Epidermal melanocyte (primary cell): ENCODE data around the gene RUNX2.
A peak's percentile ranks its signal among the peaks of the same experiment; 100 is the strongest.
"Not testable (repeated sequence)": the region's sequence is repeated elsewhere in the genome, so short reads cannot be mapped to it uniquely, and the experiment has no call there.

Experiments
- DNase-seq: peaks from one replicate; pipeline ENCODE4 v3.0.0; 2011; ENCODE audit warnings: low spot score; ENCODE audit not compliant: insufficient read length

Gene RUNX2

DNA sequence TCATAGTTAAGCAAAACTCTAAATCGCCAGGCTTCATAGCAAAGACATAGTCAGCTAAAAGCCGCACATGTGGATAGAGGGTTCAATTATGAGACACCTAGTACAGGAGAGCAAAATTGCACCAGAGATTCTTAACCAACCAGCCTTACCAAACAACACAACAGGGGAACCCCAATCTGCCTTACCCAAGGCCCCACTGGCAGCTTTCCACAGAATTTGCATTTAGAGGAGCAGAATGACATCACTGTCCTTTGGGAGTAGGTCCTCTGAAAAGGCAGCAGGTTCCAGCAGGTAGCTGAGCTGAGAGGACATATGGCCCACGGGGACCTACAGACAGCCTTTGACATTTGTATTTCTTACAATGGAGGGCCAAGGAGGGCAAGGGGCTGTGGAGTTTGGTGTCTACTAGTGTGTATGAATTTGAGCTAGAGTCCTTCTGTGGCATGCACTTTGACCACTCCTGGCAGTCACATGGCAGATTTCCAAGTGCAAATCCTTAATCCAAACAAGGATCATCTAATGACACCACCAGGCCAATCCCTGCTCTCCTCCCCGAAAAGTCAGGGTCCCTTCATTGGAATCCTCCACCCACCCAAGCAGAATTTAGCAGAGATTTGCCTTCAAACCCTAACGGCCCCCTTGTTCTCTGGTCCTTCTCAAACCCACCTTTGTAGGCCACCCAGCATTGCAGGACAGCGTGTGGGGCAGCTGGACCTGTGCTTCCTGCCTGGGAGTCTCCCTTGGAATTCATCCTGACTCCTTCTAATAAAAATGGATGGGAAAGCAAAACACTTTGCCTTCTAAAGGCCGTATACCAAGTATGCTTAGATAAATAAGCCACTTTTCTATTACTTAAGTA is 220.8 kb downstream of the RUNX2 start:
- DNase-seq = no peak

DNA sequence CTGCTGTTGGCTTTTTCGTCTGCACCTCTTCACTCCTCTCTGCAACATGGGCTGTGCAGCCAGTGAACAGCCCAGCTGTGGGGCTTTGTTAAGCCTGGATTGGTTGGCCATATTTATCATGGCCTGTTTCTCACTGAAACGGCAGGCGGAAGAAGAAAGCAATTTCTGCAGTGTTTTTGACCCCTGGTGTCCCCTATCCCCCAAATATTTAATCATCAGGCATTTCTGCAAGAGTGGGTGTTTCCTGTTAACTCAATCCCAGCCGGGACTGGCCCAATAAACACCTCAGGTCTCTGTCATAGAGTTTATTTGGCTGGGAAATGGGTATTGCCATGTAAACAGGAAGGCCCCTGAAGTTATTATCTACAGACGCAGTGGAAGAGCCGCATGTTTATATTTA is 224.4 kb downstream of the RUNX2 start:
- DNase-seq = no peak

DNA sequence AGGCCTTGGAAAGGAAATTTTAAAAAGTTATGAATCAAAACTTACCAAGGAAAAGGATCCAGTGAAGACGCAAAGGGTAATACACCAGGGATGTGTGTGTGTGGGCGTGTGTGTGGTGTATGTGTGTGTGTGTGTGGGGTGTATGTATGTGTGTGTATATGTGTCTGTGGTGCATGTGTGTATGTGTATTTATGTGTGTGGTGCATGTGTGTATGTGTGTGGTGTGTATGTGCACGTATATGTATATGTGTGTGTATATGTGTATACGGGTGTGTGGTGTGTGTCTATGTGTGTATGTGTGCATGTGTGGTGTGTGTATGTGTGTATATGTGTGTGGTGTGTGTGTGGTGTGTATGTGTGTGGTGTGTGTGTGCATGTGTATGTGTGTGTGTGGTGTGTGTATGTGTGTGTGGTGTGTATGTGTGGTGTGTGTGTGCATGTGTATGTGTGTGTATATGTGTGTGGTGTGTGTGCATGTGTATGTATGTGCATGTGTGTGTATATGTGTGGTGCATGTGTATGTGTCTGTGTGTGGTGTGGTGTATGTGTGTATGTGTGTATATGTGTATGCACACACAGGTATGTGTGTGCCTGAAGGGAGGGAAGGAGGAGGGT is 225.7 kb downstream of the RUNX2 start:
- no peak for DNase-seq

DNA sequence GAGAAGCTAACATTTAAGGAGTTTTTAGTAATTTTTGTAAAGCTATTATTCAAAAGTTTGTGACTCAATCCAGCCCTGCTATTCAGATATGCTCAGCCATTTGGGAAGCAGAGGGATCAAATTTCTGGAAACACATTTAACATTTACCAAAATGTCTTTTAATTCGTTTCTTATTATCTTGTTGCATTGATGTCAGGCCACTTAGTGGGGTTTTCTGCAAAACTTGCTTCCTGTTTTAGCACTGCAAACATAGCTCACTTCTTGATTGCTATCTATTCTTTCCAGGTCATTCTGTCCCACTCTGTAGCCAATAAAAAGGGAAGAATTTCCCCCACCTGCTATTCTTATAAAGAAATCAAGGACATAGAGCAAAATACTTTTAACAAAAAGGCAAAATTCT is 226.5 kb downstream of the RUNX2 start:
- DNase-seq = no peak

DNA sequence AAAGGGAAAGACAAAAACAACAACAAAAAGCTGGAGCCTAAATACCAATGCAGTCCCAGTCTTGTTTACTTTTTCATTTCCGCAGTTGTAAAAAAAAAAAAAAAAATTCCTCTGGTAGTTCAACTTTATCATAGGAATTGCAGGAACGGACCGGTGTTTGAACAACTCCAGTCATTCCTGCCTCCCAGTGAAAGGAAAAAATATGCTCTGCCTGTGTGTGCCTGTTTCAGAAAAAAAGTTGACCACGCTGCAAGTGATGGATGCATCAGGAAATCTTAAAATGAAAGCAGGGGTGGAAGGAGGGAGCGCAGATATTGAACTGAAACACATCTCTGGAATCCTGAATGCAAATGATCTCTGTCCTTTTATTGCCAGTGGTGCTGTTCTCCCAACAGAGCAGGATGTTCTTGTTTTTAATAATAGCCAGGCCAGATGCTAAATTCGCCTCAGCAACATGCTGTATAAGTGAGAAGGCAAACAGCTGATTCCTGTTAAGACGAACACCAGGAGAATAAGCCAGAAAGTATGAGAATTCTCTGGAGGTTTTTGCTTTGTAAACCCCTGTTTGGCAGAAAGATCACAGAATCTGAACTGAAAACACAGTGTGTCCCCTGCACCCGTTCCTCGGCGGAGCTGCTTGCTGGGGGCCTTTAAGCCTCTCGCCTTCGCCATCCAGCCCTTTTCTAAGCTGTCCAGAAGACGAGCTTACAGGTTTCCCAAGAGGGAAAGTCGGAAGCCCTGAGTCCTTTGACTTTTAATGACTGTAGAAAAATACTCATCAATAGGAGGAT is 228.0 kb downstream of the RUNX2 start:
- DNase-seq = peak; percentile 23

DNA sequence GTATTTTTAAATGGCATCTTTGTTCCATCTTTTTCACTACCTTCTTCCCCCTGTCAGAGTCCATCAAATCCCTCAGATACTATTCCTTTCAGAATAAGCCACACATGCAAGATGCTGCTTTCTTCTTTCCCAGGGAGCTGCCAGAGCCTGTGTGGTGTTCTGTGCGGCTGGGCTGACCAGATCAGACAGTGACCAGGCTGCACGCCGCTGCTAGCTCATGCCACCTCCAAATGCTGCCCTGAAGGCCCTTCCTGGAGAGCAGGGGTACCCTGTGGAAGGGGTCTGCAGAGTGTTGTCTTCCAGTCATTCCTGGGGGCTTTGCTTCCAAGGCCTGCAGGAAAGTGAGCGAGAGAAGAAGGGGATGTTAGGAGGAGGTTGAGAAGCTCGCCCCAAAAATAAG is 228.7 kb downstream of the RUNX2 start:
- DNase-seq = no peak

DNA sequence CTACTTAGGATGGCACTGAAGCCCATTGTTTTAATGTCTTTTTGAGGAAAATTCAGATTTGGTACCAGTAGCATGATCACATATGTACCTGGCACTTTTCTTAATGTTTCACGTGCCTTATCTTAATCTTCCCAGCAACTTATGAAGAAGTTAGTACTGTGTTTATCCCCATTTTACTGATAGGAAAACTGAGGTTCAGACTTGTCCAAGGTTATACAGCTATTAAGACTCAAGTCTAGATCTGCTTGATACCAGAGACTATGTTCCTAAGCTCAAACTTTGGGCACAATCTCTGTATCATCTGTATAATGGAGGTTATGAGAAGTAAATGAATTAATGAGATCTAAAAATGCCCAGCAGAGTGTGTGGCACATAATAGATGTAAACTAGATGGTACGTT is 229.3 kb downstream of the RUNX2 start:
- DNase-seq = no peak

DNA sequence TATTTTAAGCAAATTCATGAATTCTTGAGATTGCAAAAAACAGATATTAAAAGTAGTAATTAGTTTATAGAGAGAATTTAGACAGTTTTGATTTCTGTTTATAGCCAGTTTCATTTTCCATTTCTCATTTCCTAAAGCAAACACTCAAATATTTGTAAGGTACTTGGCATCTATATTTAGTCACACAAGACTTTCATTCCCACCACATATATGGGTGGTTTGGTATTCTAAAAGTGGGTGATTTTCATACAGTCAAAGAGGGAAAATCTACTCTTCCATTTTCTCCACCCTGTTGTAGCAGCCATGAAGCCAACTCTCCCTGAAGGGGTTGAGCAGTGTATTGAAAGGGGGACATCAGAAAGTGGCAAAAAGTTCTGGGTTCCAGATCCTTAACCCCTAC is 230.7 kb downstream of the RUNX2 start:
- no peak for DNase-seq

DNA sequence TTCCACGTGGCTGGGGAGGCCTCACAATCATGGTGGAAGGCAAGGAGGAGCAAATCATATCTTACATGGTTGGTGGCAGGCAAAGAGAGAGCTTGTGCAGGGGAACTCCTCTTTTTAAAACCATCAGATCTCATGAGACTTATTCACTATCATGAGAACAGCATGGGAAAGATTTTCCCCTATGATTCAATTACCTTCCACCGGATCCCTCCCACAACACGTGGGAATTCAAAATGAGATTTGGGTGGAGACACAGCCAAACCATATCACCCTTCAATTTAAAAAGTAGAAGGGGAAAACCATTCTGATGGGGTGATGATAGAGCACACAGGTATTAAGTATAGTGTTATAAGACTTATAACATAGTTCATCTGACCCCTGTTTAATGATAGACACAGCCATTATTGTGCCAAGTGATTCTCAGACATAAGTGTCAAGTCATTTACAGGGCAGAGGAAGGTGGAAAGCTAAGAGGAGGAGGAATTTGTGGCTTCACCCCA is 232.2 kb downstream of the RUNX2 start:
- DNase-seq = not testable (repeated sequence)

DNA sequence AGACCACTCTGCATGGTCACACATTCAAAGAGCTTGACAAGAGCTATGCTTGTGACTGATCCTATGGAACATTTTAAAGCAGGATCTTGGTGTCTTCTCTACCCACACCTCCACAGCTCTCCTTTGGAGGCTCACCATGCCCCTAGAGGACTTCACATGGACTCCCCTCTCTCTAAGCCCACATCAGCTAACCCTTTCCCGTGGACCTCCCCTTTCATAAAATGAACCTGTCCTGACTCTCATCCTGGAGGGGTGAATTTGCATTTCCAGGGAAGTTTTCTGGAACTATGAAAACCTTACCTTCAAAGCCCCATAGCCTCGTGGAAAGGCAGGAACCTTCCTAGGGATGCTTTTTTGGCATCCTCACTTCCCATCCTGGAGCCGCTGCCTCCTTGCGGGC is 234.0 kb downstream of the RUNX2 start:
- DNase-seq = no peak

DNA sequence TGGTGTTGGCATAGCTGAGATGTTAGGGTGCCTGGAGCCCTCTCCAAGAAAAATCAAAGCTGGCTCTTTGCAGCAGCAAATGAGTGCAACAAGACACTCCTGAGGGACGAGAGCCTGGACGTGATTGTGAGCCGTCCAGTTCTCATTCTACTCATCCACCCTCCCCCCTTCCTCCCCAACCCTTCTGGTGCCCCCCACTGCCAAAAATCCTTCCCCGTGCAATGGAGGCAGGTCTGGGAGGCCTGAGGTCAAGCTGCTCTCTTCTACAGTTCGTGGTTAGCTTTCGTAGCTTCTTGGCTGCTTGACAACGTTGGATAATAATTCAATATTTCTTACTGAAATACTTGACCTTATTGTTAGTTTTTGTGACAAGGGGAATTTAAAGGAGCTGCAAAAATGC is 234.9 kb downstream of the RUNX2 start:
- no peak for DNase-seq

DNA sequence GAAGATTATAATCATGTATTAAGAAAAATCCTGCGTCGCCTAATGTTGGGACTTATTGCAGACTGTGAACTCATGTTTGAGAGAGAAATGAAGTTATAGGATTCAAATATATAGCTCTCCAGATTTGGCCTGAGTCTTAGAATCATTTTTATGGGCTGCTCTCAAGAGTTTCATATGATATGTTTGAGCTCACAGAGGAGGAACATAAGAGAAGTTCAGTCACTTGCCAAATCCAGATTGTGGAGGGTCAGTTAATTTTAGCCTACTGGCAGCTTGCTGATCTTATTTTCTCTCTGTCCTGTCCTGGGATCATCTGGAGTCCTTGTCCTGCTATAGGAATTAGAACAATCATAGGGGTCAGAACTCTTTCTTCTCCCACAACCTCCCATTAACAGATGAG is 235.7 kb downstream of the RUNX2 start:
- no peak for DNase-seq

DNA sequence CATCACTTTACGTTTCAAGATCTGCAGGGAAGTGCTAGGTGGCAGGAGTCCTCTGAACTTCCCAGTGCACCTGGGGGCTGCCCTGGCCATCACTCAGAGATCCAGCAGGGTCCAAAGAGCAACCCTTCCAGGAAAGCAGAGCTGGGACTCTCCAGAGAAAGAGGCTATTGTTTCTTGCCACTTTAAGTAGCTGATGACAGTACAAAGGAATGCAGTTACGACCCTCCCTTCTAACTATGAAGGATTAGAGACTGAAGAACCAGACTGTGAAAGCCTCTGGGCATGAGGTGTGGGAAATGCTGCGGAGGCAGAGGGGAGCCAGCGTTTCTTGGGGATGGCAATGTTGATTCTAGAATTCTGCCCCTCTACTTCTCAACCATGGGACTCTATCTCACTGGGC is 238.8 kb downstream of the RUNX2 start:
- DNase-seq = no peak

DNA sequence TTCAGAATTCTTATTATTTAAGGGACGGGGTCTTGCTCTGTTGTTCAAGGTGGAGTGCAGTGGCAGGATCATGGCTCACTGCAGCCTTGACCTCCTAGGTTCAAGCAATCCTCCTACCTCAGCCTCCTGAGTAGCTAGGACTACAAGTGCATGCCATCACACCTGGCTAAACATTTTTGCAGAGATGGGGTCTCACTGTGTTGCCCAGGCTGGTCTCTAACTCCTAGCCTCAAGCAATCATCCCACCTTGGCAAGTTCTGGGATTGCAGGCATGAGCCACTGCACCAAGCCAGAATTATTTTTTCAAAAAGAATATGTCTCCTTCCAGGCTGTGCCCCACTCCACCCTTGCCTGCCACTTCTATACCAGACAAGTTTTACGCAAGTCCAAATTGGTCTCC is 239.7 kb downstream of the RUNX2 start:
- DNase-seq = no peak

DNA sequence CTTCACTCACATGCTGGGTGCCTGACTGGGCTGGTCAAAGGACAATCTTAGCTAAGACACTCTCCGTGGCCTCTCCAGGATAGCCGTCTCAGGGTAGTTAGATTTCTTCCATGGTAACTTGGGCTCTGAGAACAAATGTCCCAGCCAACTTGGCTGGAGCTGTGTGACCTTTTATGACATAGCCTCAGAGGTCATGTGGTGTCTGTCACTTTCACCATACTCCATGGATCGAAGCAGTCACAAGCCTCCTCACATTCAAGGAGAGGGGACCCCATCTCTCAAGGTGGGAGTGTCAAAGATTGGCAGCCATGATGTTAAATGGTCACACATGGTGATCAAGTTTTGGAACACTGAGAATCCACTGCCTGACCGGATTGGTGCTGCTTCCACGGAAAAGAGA is 240.5 kb downstream of the RUNX2 start:
- DNase-seq = no peak

DNA sequence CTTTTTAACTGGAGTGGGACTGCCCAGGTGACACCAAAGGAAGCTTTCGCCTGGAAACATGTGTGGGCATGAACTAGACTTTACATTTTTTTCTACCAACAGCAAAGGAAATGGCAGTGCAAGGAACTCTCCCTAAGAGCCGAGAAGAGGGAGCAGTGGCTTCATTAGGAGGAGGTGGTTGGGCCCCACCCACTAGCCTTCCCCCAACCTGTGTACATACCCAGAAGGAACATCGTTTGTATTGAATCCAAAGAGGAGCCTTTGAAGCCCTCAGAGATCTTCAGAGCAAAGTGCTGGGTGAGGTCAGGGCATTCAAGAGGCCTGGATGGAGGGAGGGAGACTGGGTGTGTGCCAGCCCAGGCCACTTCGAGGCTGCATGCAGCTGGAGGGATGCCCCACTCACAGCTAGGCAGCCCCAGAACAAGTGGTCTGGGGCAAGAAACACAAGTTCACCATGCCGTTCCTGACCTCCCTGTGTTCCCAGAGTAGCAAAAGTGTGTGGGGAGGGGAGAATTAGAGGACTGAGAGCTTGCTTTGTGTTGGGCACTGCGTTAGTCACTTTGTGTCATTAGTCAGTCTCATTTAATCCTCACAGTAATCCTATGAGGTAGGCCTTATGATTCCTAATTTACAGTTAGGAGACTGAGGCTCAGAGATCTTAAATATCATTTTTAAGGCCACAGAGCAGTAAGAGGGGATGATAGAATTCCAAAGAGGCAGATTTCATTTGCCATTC is 241.2 kb downstream of the RUNX2 start:
- no peak for DNase-seq

DNA sequence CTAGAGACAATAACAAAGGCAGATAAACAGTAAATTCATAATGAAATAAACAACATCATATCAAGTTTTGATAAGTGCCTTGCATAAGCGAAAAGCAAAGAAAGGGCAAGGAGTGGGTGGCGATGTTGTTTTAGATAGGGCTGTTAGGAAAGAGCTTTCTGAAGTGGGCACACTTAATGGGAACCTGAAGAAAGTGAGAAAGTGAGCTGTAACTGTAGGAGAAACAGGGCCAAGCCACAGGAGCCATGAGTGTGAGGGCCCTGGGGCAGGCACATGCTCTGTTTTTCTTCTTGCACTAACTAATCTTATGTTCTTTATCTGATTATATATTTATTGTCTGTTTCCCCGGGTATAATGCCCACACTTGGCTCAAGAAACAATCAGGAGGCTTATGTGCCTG is 243.0 kb downstream of the RUNX2 start:
- DNase-seq = no peak

DNA sequence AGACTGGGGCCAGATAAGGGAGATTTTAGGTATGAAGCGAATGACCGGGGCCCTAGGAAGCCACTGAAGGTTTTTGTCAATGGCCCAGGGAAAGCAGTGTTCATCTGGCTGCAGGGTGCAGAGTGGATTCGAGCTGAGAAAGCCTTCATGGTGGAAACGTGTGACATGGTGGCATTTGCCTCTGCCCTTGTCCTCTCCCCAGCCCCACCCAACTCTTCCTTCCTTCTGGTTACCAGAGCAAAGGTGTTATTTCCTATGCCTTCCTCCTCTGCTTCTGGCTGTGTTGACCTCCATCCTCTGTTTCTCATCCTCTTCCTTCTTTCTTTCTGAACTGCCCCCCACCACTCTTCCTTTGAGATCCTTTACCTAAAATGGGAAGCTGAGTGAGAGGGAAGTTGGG is 244.7 kb downstream of the RUNX2 start:
- DNase-seq = no peak

DNA sequence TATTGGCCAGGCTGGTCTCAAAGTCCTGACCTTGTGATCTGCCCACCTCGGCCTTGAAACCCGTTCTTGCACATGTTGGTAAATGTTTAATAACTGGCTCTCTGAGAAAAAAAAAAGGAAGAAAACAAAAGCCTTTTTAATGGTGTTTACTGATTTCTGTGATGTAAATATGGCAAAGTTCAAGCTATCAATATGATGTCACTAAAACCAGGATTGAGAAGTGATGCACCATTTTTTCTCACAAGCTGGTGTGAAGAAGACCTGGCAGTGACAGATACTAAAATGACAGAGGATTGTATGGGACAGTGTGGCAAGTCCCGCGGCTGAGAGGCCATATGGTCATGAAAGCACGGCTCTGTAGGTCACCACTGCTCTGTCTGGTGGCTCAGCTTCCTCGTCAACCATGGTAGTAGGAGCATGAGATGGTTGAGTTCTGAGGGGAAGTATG is 245.9 kb downstream of the RUNX2 start:
- no peak for DNase-seq

DNA sequence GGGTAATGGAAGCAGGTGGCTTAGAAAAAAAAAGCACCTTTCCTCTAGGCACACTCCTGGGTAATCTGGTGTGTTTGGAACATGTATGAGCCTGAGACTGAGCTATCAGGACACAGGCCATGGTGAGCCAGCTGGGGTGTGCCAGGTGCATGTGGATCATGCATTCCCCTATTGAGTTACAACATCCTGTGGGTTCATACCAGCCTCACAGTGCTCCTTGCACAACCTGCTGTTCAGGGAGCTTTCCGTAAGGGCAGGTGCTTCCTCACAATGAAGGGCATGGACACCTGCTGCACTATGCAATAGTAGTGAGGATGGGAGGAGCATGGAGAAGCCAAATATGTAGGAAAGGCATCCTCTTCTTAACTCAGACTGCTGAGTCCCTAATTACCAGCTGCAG is 246.8 kb downstream of the RUNX2 start:
- no peak for DNase-seq
